Stimulated activated naive B cell treated with anti-CD40 and anti-IgM and Interleukin-4, amounts not matched to agents 10 μg/mL and 1 μg/mL and 100 μg/mL, for 72 hours (primary cell): ENCODE results near the gene LGI1.
A peak's percentile ranks its signal among the peaks of the same experiment; 100 is the strongest.

Experiments
- ATAC-seq, 2 donors: fragments of 150-1000 bp; cut with Tn5 transposase; replicated peaks; 2 replicates each; pipeline ENCODE4 v1.10.0; 2021; ENCODE audit warnings: moderate library complexity in 1 of 2
- DNase-seq: peaks from one replicate; pipeline ENCODE4 v3.0.0; 2021
- H3K27ac Mint-ChIP-seq: one replicate; pipeline ENCODE4 v1.8.0; 2022; ENCODE audit warnings: mild to moderate bottlenecking, mixed read lengths
- H3K27me3 Mint-ChIP-seq, 2 donors: one replicate each; pipeline ENCODE4 v1.8.0; 2022; ENCODE audit warnings: mixed read lengths in 2 of 2
- H3K36me3 Mint-ChIP-seq, 2 donors: one replicate each; pipeline ENCODE4 v1.8.0; 2022; ENCODE audit warnings: mixed read lengths in 2 of 2, mild to moderate bottlenecking in 1 of 2
- H3K4me1 Mint-ChIP-seq, 2 donors: one replicate each; pipeline ENCODE4 v1.8.0; 2022; ENCODE audit warnings: mixed read lengths in 2 of 2, mild to moderate bottlenecking in 1 of 2
- H3K4me3 Mint-ChIP-seq, 2 donors: one replicate each; pipeline ENCODE4 v1.8.0; 2022; ENCODE audit warnings: mild to moderate bottlenecking in 2 of 2, mixed read lengths in 2 of 2, moderate library complexity in 1 of 2
- H3K9me3 Mint-ChIP-seq, 2 donors: one replicate each; pipeline ENCODE4 v1.8.0; 2022; ENCODE audit warnings: mixed read lengths in 2 of 2, mild to moderate bottlenecking in 1 of 2

The LGI1 gene

GRCh38 chr10:93804200-93804599, 46.5 kb downstream of the LGI1 start:
- Mint-ChIP-seq H3K4me1 (peaks cover 0 to 4% of the 10 kb centered on the region in 2 donors), H3K36me3 (no peaks in the 10 kb centered on the region), H3K27me3 (peaks cover 31 to 43% of the 10 kb centered on the region in 2 donors), H3K27ac (no peak overlapping the region), H3K9me3 (no peaks in the 10 kb centered on the region), H3K4me3 (no peak overlapping the region)
- no peak for DNase-seq
- no peak for ATAC-seq

- no peaks in the 10 kb centered on the region for H3K9me3 Mint-ChIP-seq
- H3K4me3 Mint-ChIP-seq: no peak overlapping the region
- no peaks in the 10 kb centered on the region for H3K4me1 Mint-ChIP-seq
- ATAC-seq: no peak
- DNase-seq: no peak
- H3K27ac Mint-ChIP-seq: no peak overlapping the region
- H3K36me3 Mint-ChIP-seq: no peaks in the 10 kb centered on the region
- H3K27me3 Mint-ChIP-seq: peaks cover 34 to 49% of the 10 kb centered on the region in 2 donors
Measured at GRCh38 chr10:93806903-93807302, 49.2 kb downstream of the LGI1 start.

GRCh38 chr10:93807371-93807770, 49.6 kb downstream of the LGI1 start:
- Mint-ChIP-seq H3K4me1 (no peaks in the 10 kb centered on the region), H3K36me3 (no peaks in the 10 kb centered on the region), H3K4me3 (no peak overlapping the region), H3K27ac (no peak overlapping the region), H3K9me3 (no peaks in the 10 kb centered on the region), H3K27me3 (peaks cover 29 to 45% of the 10 kb centered on the region in 2 donors)
- no peak for DNase-seq
- no peak for ATAC-seq

- H3K27ac Mint-ChIP-seq: no peak overlapping the region
- no peaks in the 10 kb centered on the region for H3K36me3 Mint-ChIP-seq
- peaks cover 17 to 29% of the 10 kb centered on the region in 2 donors for H3K4me1 Mint-ChIP-seq
- no peaks in the 10 kb centered on the region for H3K9me3 Mint-ChIP-seq
- no peak overlapping the region for H3K4me3 Mint-ChIP-seq
- H3K27me3 Mint-ChIP-seq: peaks cover 37 to 49% of the 10 kb centered on the region in 2 donors
- DNase-seq (no peak), ATAC-seq (no peak)
Measured at GRCh38 chr10:93812659-93813338, 55.1 kb downstream of the LGI1 start.

- ATAC-seq: peak; percentile 64 to 67
- H3K9me3 Mint-ChIP-seq: no peaks in the 10 kb centered on the region
- H3K4me3 Mint-ChIP-seq: no peak overlapping the region
- DNase-seq: peak; percentile 27
- H3K27me3 Mint-ChIP-seq: peaks cover 42 to 49% of the 10 kb centered on the region in 2 donors
- peaks cover 17 to 29% of the 10 kb centered on the region in 2 donors for H3K4me1 Mint-ChIP-seq
- no peaks in the 10 kb centered on the region for H3K36me3 Mint-ChIP-seq
- no peak overlapping the region for H3K27ac Mint-ChIP-seq
Measured at GRCh38 chr10:93813507-93814465, 56.0 kb downstream of the LGI1 start.

GRCh38 chr10:93815304-93816096, 57.8 kb downstream of the LGI1 start:
- H3K4me1 Mint-ChIP-seq: peaks cover 17 to 29% of the 10 kb centered on the region in 2 donors
- peaks cover 46 to 49% of the 10 kb centered on the region in 2 donors for H3K27me3 Mint-ChIP-seq
- DNase-seq: peak; percentile 15

GRCh38 chr10:93816123-93816747, 58.5 kb downstream of the LGI1 start:
- H3K9me3 Mint-ChIP-seq: peaks cover 0 to 3% of the 10 kb centered on the region in 2 donors
- no peaks in the 10 kb centered on the region for H3K36me3 Mint-ChIP-seq
- H3K27ac Mint-ChIP-seq: no peak overlapping the region
- peaks cover 45 to 47% of the 10 kb centered on the region in 2 donors for H3K27me3 Mint-ChIP-seq
- ATAC-seq: peak; percentile 69 to 71
- H3K4me1 Mint-ChIP-seq: peaks cover 17 to 29% of the 10 kb centered on the region in 2 donors
- H3K4me3 Mint-ChIP-seq: peak overlapping the region in 1 of 2 donors; percentile 47
- DNase-seq: peak; percentile 19

More at GRCh38 chr10:93815304-93816096, 57.8 kb downstream of the LGI1 start:
- Mint-ChIP-seq H3K9me3 (peaks cover 0 to 3% of the 10 kb centered on the region in 2 donors), H3K36me3 (no peaks in the 10 kb centered on the region), H3K27ac (peak overlapping the region; percentile 27), H3K4me3 (peak overlapping the region in 1 of 2 donors; percentile 47)
- peak; percentile 71 to 73 for ATAC-seq

GRCh38 chr10:93818086-93818485, 60.4 kb downstream of the LGI1 start:
- Mint-ChIP-seq H3K27ac (no peak overlapping the region), H3K4me1 (peaks cover 17 to 29% of the 10 kb centered on the region in 2 donors), H3K36me3 (no peaks in the 10 kb centered on the region), H3K4me3 (no peak overlapping the region), H3K27me3 (peaks cover 41 to 47% of the 10 kb centered on the region in 2 donors), H3K9me3 (peaks cover 0 to 3% of the 10 kb centered on the region in 2 donors)
- ATAC-seq (no peak), DNase-seq (no peak)

- Mint-ChIP-seq H3K4me3 (no peak overlapping the region), H3K27me3 (peaks cover 34 to 38% of the 10 kb centered on the region in 2 donors), H3K36me3 (no peaks in the 10 kb centered on the region), H3K27ac (no peak overlapping the region), H3K9me3 (peaks cover 0 to 3% of the 10 kb centered on the region in 2 donors), H3K4me1 (peaks cover 9 to 18% of the 10 kb centered on the region in 2 donors)
- no peak for DNase-seq
- ATAC-seq: no peak
Measured at GRCh38 chr10:93819520-93819919, 61.8 kb downstream of the LGI1 start.

- H3K4me3 Mint-ChIP-seq: no peak overlapping the region
- no peaks in the 10 kb centered on the region for H3K36me3 Mint-ChIP-seq
- peaks cover 4 to 10% of the 10 kb centered on the region in 2 donors for H3K4me1 Mint-ChIP-seq
- peaks cover 0 to 3% of the 10 kb centered on the region in 2 donors for H3K9me3 Mint-ChIP-seq
- no peak for DNase-seq
- peaks cover 33 to 36% of the 10 kb centered on the region in 2 donors for H3K27me3 Mint-ChIP-seq
- H3K27ac Mint-ChIP-seq: no peak overlapping the region
- ATAC-seq: peak in 1 of 2 donors; percentile 31
Measured at GRCh38 chr10:93820434-93820833, 62.7 kb downstream of the LGI1 start.

- peaks cover 26 to 32% of the 10 kb centered on the region in 2 donors for H3K27me3 Mint-ChIP-seq
- peaks cover 0 to 3% of the 10 kb centered on the region in 2 donors for H3K9me3 Mint-ChIP-seq
- ATAC-seq (no peak), DNase-seq (no peak)
- no peak overlapping the region for H3K27ac Mint-ChIP-seq
- H3K4me3 Mint-ChIP-seq: no peak overlapping the region
- no peaks in the 10 kb centered on the region for H3K36me3 Mint-ChIP-seq
- peaks cover 2% of the 10 kb centered on the region in 2 donors for H3K4me1 Mint-ChIP-seq
Measured at GRCh38 chr10:93821051-93821772, 63.5 kb downstream of the LGI1 start.

- DNase-seq (no peak), ATAC-seq (peak in 1 of 2 donors; percentile 46)
- Mint-ChIP-seq H3K27me3 (peaks cover 0 to 3% of the 10 kb centered on the region in 2 donors), H3K9me3 (no peaks in the 10 kb centered on the region), H3K4me1 (peaks cover 0 to 2% of the 10 kb centered on the region in 2 donors), H3K27ac (no peak overlapping the region), H3K4me3 (no peak overlapping the region), H3K36me3 (no peaks in the 10 kb centered on the region)
Measured at GRCh38 chr10:93826355-93826754, 68.6 kb downstream of the LGI1 start.
